GM23338 (cell line): ENCODE measurements around the gene HOXD9.

Experiments used
- CREB1 ChIP-seq: fragments of 250-450 bp; sonication (Bioruptor Pico); IDR thresholded peaks from 2 replicates; pipeline ENCODE4 v1.5.0; 2020; ENCODE audit warnings: low read depth, mild to moderate bottlenecking, moderate library complexity
- TF ChIP-seq, protein P1 (sequence below), 2 experiments: fragments of 200-600 bp in 1 of 2; sonication (generic) in 1 of 2; conservative IDR thresholded peaks; 2 replicates each; pipeline versions ENCODE4 v1.5.1 to v1.6.1; 2016 to 2017; ENCODE audit warnings: antibody characterized with exemption in 2 of 2, low read depth in 2 of 2, mild to moderate bottlenecking in 2 of 2, moderate library complexity in 1 of 2

DNA sequence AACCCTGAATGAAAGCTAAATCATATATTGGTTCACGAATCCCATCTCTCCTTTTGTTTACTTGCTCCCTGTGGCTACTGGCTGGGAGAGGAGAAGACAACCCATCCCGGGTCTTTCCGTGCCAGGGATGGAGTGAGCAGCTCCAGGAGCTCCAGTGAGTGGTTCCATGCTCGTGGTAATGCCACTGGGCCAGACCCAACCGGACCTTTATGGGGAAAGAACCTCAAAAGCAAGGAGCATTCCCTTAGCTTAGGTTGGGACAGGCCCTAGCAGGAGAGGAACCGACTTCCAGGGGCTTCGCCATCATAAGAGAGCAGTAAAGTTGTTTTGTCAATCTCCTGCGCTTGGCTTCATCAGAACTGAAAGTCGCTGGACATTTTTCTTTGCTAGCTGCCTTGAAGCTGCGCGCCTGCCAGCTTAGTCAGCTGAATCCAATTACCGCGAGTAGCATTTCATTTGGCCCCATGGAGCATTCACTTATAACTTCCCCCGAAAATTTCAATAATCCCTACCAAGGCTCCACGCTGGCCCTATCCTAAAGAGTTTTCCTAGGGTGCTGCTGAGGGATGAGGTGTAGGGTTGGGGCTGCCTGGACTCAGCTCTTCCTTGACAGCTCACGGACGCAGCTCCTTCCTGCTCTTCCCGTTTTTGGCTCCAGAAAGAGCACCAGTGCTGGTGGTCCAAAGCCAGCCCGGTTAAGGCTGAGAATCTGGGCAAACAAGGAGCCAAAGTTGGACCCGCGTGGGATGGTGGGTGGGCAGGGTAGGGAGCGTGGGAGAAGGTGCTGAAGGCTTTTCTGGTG, 39.5 kb downstream of the HOXD9 start:
- TF ChIP-seq, protein P1, sequence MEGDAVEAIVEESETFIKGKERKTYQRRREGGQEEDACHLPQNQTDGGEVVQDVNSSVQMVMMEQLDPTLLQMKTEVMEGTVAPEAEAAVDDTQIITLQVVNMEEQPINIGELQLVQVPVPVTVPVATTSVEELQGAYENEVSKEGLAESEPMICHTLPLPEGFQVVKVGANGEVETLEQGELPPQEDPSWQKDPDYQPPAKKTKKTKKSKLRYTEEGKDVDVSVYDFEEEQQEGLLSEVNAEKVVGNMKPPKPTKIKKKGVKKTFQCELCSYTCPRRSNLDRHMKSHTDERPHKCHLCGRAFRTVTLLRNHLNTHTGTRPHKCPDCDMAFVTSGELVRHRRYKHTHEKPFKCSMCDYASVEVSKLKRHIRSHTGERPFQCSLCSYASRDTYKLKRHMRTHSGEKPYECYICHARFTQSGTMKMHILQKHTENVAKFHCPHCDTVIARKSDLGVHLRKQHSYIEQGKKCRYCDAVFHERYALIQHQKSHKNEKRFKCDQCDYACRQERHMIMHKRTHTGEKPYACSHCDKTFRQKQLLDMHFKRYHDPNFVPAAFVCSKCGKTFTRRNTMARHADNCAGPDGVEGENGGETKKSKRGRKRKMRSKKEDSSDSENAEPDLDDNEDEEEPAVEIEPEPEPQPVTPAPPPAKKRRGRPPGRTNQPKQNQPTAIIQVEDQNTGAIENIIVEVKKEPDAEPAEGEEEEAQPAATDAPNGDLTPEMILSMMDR (conservative IDR thresholded peaks at IDR 0.05; ENCODE audit: low read depth in 2 of 2): no peak
- TF ChIP-seq CREB1: no peak
